ENCODE results near the gene C1QB.
"Not testable (repeated sequence)": the region's sequence is repeated elsewhere in the genome, so short reads cannot be mapped to it uniquely, and the experiment has no call there.

C1QB gene

DNA sequence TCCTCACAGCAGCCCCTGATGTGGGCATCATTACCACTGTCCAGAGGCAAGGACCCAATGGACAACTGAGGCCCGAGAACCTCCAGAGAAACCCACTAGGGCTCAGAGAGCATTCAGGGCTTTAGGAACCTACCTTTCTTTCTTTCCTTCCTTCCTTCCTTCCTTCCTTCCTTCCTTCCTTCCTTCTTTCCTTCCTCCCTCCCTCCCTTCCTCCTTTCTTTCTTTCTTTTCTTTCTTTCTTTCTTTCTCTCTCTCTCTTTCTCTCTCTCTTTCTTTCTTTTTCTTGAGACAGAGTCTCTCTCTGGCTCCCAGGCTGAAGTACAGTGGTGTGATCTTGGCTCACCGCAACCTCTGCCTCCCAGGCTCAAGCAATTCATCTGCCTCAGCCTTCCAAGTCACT, 15.8 kb downstream of the C1QB start:
- not testable (repeated sequence) for DNase-seq

DNA sequence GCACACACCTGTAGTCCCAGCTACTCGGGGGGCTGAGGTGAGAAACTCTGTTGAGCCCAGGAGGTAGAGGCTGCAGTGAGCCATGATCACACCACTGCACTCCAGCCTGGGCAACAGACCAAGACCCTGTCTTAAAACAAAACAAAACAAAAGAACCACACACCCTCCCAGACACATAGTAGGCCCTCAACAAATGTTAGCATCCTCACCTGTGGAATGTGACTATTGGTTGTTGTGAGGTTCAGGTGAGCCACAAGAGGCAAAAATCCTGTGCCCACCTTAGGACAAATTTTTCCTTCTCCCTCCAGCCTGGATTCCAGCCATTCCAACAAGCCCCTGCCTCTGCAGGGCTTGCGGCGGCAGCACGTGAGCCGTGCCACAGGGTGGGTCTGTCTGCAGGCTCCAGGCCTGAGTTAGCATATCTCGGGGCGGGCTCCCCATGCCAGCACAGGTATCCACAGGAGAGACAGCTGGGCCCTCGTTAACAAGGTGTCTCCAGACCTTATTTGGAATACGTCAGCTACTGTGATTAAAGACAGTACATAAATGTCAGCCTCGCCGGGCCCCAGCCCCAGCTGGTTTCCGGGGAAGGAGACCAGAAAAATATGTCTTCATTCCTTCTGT, 17.4 kb downstream of the C1QB start:
- no peak for DNase-seq

DNA sequence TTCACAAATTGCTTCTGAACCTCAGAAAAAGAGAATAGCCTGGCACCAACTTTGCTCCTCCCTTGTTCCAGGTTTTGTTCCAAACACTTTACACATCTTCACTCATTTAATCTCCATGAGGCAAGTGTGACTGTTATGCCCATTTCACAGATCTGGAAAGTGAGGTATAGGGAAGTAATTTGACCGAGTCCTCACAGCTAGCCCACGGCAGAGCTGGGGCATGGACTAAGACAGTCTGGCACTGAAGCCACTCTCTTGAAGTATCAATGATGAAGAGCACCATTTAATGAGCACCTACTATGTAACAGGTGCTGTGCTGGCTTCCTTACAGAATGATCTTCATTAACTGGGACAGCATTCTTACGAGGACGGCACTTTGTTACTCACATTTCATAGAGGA, 19.0 kb downstream of the C1QB start:
- DNase-seq, result no peak

DNA sequence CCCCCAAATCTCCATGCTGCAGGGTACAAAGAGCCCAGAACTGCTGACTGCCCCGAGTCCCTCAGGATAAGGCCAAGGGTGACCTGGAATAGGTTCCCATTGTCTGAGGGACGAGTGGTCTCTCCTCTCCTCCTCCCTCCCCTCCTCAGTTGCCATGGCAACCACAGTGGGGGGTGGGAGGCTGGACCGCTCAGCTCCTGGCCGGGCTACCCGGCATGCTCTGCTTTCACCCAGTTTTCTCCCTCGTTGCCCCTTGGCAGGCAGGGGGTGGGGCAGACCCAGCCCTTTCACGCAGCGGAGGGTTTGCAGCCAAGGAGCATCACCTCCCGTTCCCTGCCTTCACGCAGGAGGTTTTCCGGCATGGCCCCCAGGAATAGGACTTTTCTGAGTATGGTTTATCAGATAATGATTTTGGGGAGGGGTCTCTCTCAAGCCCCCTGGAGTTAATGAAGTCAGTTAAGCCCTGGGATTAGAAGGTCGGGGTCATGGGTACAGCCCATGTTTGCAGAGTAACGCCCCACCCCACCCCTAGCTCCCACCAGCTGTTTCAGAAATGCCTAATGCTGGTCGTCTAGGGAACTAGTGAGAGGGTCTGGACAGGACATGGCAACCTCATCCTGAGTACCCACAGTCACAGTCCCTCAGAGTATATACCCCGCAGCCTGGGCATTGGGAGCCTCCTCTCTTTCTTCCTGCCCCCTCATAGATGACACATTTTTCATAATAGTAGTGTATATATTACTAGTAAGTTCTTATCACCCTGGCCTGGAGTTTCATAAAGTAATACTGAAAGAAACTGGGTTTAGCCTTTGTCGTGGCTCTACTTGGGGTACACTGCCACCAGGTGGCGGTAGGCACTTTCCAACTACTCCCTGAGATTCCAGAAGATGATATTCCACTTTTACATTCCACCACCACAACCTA, 20.7 kb downstream of the C1QB start:
- peak; percentile 61 for DNase-seq

DNA sequence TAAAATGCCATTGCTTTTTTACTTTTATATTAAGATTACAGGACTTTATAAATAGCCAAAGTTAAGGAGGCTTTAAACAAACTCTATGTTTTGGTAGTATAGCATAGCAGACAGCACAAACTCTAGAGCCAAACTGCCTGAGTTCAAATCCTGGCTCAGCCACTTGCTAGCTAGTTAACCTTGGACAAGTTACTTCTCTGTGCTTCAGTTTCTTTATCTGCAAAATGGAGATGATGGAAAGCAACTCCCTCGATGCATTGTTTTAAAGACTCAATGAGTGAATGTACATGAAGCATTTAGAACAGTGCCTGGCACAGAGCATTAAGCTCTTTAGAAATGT, 21.3 kb downstream of the C1QB start:
- DNase-seq, result no peak

DNA sequence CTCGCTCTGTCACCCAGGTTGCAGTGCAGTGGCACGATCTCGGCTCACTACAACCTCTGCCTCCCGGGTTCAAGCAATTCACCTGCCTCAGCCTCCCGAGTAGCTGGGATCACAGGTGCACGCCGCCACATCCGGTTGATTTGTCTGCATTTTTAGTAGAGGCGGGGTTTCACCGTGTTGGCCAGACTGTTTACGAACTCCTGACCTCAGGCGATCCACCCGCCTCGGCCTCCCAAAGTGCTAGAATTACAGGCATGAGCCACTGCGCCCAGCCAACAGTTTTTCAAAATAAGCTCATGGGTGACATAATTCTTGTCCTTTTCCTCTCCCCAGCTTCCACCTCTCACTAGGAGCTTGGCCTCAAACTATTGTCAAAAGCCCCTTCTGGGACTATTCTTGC, 23.1 kb downstream of the C1QB start:
- DNase-seq, result not testable (repeated sequence)

DNA sequence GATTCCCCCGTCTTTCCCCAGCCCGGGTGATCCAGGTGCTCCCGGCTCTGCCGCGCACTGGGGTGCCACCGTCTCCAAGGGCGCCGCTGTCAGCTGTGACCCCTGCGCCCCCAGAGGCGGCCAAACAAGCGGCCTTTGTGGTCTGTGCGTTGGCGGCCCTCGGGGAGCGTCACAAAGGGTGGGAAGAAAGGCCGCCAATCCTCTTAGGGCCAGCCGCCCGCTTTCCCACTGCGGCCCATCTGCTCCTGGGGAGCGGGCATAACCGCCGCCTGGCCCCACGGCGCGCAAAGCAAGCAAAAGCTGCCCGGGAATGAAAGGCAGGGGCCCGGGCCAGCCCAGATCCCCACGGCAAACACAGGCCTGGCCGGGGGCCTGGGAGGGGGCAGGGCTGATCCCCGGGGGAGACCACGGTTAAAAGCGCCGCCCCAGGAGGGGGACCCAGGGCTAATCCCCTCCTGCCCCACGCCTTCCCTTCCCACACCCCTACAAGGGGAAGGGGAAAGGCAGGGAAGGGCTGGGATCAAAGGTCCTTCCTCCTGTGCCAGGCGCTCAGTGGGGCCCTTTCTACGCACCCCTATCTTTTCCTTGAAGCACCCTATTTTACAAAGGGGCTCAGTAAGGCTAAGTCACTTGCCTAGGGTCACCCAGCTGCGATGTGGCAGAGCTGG, 24.0 kb downstream of the C1QB start:
- no peak for DNase-seq

DNA sequence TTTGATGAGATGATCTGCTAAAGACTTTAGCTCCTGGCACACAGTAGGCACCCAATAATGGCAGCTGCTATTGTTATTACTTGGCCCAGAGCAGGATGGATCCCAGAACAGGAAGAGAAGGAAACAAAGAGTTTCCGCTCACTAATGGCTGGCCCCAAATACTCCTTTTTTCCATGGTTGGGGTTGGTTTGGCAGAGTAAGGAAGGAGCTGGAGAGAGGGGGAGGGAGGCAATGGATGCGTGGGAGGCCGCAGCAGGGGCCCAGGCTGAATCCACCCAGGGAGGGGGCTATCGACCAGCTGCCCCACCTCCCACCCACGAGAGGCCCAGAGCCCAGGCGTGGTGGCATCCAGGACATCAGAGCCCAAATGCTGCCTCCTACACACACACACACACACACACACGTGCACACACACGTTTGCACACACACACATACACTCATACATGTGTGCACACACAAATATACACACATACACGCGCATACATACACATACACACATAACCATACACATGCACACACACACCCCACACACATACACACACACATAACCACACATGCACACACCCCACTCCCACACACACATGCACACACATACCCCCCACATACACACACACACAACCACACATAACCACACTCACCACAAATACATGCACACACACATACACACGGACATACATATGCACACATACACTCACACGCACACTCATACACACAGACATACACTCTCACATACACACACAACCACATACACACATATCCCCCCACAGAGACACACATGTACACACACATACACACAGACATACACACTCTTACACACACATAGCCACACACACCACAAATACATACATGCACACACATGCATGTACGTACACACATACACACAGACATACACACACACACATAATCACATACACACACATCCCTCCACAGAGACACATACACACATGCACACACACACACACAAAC, 25.2 kb downstream of the C1QB start:
- no peak for DNase-seq

DNA sequence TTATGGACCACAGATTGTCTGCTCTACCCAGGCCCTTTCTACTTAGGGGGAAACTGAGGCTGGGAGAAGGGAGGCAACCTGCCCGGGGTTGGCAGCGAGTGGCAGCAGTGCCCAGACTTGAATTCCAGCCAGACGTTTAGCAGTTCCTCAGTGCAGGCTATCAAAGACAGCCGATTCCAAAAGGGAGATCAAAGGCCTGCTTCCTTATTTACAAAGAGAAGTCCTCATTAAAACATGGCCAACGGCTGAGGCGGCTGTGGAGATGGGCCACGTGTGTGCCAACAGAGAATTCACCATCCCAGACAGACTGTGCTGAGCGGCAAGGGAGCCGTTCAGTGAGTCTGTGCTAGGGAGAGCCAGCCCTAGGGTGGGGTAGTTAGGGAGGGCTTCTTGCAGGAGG, 27.7 kb downstream of the C1QB start:
- no peak for DNase-seq

DNA sequence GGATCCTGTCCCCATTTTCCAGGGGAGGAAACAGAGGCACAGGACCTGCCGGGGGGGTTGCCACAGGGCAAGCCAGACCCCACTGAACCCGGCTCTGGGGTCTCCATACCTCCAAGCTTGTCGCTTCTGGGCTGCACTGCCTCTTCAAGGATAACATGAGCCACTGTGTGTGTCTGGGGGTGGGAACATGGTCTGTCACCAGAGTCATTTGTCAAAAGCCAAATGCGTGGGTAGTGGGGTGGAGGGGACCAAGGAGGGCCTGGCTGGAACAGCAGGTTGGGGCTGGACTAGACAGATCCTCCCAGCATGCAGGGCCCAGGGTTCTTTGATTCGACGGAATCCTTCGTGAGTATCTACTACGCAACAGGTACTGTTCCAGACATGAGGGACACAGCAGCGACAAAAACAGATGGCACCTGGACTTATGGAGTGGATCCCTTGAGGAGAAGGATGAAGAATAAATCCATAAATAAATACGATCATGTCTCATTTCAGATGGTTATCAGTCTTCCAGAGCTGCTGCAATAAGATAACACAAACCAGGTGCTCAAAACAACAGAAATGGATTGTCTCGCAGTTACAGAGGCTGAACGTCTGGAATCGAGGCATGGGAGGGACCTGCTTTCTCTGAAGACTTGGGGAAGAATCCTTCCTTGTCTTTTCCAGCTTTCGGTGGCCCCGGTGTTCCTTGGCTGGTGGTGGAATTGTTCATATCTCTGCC, 28.7 kb downstream of the C1QB start:
- DNase-seq, result no peak

DNA sequence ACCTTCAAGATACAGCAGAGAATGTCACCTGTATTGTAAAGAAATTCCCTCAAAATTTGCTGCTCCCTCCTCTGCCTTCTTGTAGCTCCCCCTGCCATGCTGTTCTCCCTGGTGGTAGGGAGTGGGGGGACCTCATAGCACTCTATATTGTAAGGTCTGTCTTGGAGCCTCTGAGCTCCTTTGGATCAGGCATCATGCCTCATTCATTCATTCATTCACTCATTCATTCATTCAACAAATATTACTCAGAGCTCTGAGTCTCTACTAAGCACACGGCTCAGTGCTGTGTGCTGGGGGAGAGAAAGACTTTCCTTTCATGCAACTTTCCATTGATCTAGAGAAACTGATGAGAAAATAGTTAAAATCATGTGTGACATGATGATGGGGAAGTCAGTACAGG, 30.5 kb downstream of the C1QB start:
- no peak for DNase-seq

DNA sequence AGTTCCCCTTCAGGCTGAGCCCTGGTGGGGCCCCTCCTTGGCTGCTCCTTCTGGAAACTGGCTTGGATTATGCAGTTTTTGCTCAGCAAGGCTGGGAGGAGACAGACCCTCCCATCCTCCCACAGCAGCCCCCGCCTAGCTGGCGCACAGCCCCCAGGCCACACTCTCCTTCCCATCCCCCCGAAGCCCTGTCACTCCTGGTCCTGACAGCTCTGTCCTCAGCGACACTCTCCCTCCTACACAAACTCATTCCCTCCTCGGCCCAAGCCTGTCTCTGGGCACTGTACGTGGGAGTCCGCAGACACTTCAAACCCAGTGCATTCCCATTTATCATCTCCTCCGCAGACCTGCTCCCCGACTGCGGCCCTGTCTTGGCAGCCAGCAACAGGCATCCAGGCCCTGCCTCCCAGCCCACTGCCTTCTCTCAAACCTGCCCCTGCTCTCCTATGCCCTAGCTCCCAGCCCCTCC, 32.6 kb downstream of the C1QB start:
- DNase-seq, result no peak

DNA sequence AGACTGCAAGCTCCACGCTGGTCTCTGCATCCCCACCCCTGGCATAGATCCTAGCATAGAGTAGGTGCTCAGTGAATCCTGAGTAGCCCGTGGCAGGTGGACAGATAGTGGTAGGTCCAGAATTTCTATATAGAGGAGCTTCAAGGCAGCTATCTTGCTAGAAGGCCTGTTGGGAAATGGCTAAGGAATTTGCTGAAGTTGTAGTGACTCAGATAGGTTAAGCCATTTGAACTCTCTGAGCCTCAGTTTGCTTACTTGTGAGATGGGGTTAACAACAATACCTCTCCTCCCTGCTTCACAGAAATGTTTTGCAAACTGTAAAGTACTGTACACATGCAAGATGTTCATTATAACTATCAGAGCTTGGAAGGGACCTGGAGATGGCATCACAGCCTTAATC, 34.2 kb downstream of the C1QB start:
- no peak for DNase-seq

DNA sequence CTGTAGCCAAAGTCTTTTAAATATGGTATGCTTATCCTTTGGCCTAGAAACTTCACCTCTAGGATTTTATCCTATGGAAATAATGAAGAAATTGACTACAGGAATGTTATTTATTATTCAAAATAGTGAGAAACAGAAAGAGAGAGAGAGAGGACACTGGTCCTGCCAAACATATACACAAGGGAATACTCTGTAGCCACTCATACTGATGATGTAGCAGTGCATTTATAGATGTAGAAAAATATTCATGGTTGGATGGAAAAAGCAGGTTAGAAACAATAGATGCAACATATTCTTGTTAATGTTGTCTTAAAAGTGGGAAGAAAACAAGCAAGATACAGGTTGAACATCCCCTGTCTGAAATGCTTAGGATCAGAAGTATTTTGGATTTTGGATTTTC, 35.4 kb downstream of the C1QB start:
- DNase-seq, result no peak

DNA sequence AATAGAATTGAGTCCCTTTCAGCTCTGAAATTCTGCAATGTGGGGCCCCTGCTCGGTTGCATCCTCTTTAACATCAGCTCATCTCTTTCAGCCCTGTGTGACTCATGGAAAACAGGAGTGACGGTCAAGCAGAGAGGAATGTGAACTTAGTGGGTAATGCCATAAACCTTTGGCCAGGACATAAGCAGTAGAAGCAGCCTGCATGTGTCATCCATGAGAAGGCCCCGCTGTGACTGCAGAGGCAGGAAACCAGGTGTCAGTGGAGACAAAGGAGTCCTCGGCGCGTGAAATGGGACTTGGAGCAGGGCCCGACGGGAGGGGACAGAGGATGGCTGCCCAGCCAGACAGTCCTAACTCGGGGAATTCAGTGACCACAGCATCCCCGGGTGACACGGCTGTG, 36.5 kb downstream of the C1QB start:
- no peak for DNase-seq

DNA sequence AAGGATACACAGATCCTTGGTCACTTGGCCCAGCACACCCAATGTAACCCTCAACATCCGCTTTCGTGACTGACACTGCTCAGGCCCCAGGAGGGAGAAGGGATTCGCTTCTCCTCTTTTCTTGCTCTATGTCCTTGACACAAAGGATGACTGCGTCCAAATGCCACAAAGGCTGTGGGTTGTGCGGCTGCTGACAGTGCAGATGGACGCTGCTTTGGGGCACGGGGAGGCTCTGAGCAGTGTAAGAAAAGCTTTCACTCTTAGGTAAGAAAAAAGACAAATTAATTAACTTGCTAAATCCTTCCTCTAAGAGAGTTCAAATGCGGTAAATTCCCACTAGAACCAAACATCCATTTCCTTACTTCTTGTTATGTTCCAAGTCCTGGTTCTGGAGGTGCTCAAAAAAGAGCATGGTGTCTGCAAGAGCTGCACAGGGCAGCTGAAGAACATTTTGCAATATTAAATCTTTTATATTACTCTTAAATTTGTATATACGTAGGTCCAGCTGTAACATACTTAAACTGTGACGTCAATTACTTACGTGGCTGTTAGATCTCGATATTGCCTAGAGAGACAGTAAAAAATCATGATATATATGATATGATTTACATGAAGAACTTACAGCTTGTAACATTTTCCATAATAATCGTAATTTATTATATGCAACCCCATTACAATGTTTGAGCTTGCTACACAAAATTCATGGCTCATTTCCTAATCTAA, 38.2 kb downstream of the C1QB start:
- no peak for DNase-seq

DNA sequence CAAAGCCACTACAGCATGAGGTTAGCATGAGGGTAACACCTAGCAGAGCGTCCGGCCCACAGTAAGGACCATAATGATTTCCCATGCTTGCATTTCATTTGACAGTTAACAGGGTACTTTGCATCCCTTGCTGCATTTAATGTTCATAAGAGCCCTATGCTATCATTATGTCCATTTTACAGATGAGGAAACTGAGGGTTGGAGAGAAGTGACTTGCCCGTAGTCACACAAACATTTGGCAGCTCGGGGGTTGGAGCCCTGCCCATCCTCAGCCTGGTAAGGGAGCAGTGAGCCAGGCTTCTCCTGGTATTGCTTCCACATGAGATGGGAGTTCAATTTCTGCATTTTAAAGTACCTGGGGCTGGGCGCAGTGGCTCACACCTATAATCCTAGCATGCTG, 41.1 kb downstream of the C1QB start:
- no peak for DNase-seq

DNA sequence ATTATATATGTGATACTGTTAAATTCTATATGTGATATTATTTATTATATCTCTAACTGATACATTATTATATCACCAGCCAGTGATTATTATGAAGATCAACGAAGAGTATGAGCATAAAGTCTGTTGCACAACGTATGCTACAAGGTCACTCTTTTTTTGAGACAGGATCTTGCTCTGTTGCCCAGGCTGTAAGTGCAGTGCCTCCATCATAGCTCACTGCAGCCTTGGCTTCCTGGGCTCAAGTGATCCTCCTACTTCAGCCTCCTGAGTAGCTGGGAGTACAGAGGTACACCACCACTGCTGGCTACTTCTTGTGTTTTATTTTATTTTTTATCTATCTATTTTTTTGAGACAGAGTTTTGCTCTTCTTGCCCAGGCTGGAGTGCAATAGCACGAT, 43.6 kb downstream of the C1QB start:
- no peak for DNase-seq

DNA sequence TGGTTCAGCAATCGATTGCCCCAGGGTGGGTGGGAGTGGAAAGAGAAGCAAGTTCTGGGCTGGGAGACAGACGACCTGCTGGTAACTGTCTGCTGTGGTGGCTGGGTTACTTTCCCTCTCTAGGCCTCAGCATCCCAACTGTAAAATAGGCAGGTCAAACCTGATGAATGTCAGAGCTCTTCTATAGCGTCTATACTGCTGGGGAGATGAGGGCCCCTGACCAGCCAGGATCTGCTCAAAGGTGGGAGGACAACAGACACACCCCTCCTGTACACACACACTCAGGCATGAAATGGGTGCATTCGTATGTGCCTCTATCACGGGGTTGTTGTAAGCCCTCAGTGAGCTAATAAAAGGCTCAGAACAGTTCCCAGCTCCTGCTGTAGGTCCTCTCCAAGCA, 44.9 kb downstream of the C1QB start:
- DNase-seq, result no peak

DNA sequence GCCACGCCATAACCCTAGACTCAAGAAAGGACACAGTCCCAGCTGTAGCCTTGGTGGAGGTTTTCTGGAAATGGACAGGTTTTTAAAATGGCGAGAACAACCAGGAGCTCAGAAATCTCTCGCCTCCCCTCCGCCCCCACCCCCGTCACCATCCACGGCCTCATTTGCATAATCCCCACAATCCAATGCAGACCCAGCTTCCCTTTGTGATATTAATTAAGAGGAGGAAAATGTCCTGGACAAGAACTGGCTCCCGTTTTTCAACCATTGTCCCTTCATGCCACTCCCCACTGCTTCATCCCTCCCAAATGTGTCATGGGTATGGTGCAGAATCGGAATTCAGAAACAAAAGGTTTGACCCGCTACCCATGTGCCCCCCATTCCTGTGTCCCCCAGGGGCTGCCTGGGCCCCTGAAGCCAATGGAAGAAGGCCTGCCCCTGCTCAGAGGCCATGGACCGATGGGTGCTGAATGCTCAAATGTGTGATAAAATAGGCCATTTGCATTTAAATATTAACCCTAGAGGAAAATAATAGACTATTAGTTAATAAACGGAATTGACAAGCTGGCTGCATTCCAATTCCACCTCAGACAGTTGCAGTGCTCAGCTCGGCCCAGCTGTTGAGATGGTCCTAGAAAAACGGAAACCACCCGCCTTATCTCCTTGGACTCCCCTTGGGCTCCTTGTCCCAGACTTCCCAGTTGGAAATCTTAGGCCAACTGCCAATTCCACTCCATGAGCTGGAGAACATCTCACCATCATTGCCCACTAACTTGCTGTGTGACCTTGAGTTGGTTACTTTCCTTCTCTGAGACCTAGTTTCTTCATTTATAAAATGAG, 46.9 kb downstream of the C1QB start:
- DNase-seq, result no peak
